IMR-90 (cell line): Measurements from ENCODE around the gene EFCC1.

Source experiments
- BHLHE40 ChIP-seq: fragments of 150-350 bp; IDR thresholded peaks from 2 replicates; pipeline ENCODE4 v1.6.1; 2016; ENCODE audit warnings: mild to moderate bottlenecking, low read depth, low read length
- CEBPB ChIP-seq: IDR thresholded peaks from 2 replicates; pipeline ENCODE4 v1.6.1; 2012; ENCODE audit warnings: low read depth, low read length, improper control_type of control experiment
- CHD1 ChIP-seq: IDR thresholded peaks from 2 replicates; pipeline ENCODE4 v1.6.1; 2012; ENCODE audit warnings: low read depth, low read length, improper control_type of control experiment
- CTCF ChIP-seq: conservative IDR thresholded peaks from 2 replicates; pipeline ENCODE4 v1.5.1; 2012; ENCODE audit warnings: mild to moderate bottlenecking, low read depth, low read length, improper control_type of control experiment
- FOS ChIP-seq: fragments of 150-350 bp; IDR thresholded peaks from 2 replicates; pipeline ENCODE4 v1.6.1; 2016; ENCODE audit warnings: low read depth, low read length
- MAFK ChIP-seq: IDR thresholded peaks from 2 replicates; pipeline ENCODE4 v1.6.1; 2012; ENCODE audit warnings: low read depth, low read length, improper control_type of control experiment
- MAZ ChIP-seq: IDR thresholded peaks from 2 replicates; pipeline ENCODE4 v1.6.1; 2012; ENCODE audit warnings: low read depth, mild to moderate bottlenecking, low read length, improper control_type of control experiment, moderate library complexity, borderline replicate concordance
- MXI1 ChIP-seq: IDR thresholded peaks from 2 replicates; pipeline ENCODE4 v1.6.1; 2012; ENCODE audit warnings: low read depth, mild to moderate bottlenecking, low read length, moderate library complexity, borderline replicate concordance
- POLR2A ChIP-seq: IDR thresholded peaks from 2 replicates; pipeline ENCODE4 v1.6.1; 2012; ENCODE audit warnings: mild to moderate bottlenecking, low read depth, low read length
- RAD21 ChIP-seq: IDR thresholded peaks from 2 replicates; pipeline ENCODE4 v1.6.1; 2012; ENCODE audit warnings: low read length, improper control_type of control experiment
- RFX5 ChIP-seq: IDR thresholded peaks from 2 replicates; pipeline ENCODE4 v1.8.0; 2012; ENCODE audit warnings: low read depth, mild to moderate bottlenecking, low read length, moderate library complexity
- USF2 ChIP-seq: fragments of 150-350 bp; IDR thresholded peaks from 2 replicates; pipeline ENCODE4 v1.6.1; 2017; ENCODE audit warnings: mild to moderate bottlenecking, antibody characterized with exemption, low read length, low read depth

GRCh38 chr3:129046732-129047552, 45.8 kb downstream of the EFCC1 start:
- no peak for TF ChIP-seq MXI1
- no peak for TF ChIP-seq CTCF
- TF ChIP-seq USF2, result no peak
- no peak for TF ChIP-seq BHLHE40
- TF ChIP-seq CEBPB, result no peak
- no peak for TF ChIP-seq POLR2A
- no peak for TF ChIP-seq RFX5
- no peak for TF ChIP-seq MAFK
- no peak for TF ChIP-seq FOS
- TF ChIP-seq MAZ, result no peak
- no peak for TF ChIP-seq CHD1
- TF ChIP-seq RAD21, result no peak
